ENCODE results near the gene SLC25A11. TPM values are rescaled to one million over a fixed set of nuclear protein-coding genes. Genes with fewer than 3 reads are reported as not detected.

Gene SLC25A11
- total and polyA plus RNA-seq, 2 donors (not counting 3 experiments of a cell fraction or from before 2014, with no cell fraction given), result 58.2 to 95.2 TPM

GRCh38 chr17:4973256-4974114 is 33.6 kb upstream of the SLC25A11 start:
- dilution Hi-C loops (cut with MboI; ENCODE audit: extremely low pct_ligation_motif_present, low sequenced_read_pairs), result no loop called here
- no peaks in the 10 kb centered on the region for H3K27me3 ChIP-seq (ENCODE audit: control insufficient read depth in 2 of 2, insufficient read depth in 2 of 2, low read length in 2 of 2)
- ChIA-PET CTCF (interaction anchor here (1.1 kb wide), 1 partner anchor 89 kb away, joined by 3 read pairs; no protein-coding TSS in a partner anchor), POLR2A (no interaction called here)
- no peak overlapping the region for H3K4me2 ChIP-seq (ENCODE audit: insufficient read depth, low read length)
- DNase-seq (ENCODE audit: low read depth, low spot score), result no peak
- no TSS peak for BruUV-seq (replicated peaks)
- H3K9me1 ChIP-seq (replicated peaks; ENCODE audit: control insufficient read depth, extremely low read depth, insufficient read depth, low read length), result no peaks in the 10 kb centered on the region
- no peak overlapping the region for H3K9ac ChIP-seq (replicated peaks; ENCODE audit: extremely low read depth, insufficient read depth, low read length)
- H3K36me3 ChIP-seq (ENCODE audit: control insufficient read depth in 2 of 2, extremely low read depth in 1 of 2, insufficient read depth in 2 of 2, low read length in 2 of 2), result peaks cover 23 to 53% of the 10 kb centered on the region in 2 experiments
- no peaks in the 10 kb centered on the region for H4K20me1 ChIP-seq (replicated peaks; ENCODE audit: control insufficient read depth, extremely low read depth, insufficient read depth, low read length)
- H2AFZ ChIP-seq (ENCODE audit: low read depth, low read length), result no peak overlapping the region
- no peak overlapping the region for H3K4me3 ChIP-seq (replicated peaks in 1 of 3; ENCODE audit: insufficient read depth in 1 of 3, low read depth in 1 of 3, low read length in 3 of 3)
- H3K9me3 ChIP-seq (replicated peaks; ENCODE audit: control insufficient read depth, insufficient read depth, low read length), result no peaks in the 10 kb centered on the region
- TF ChIP-seq GATA2 (IDR thresholded peaks at IDR 0.05; ENCODE audit: insufficient read depth, insufficient read length, low read depth, low read length), result no peak
- FAIRE-seq, result no peak
- H3K79me2 ChIP-seq (ENCODE audit: control insufficient read depth, insufficient read depth, low read length), result peaks cover 4% of the 10 kb centered on the region
- intact Hi-C loops (cut with micrococcal nuclease), result no loop called here
- peaks cover 10% of the 10 kb centered on the region for H3K4me1 ChIP-seq (ENCODE audit: control insufficient read depth, extremely low read depth, insufficient read depth, low read length)
- no peak overlapping the region for H3K27ac ChIP-seq (ENCODE audit: insufficient read depth, low read depth, low read length)

GRCh38 chr17:4972752-4973151 is 32.9 kb upstream of the SLC25A11 start:
- H4K20me1 ChIP-seq (replicated peaks; ENCODE audit: control insufficient read depth, extremely low read depth, insufficient read depth, low read length), result no peaks in the 10 kb centered on the region
- no peaks in the 10 kb centered on the region for H3K9me3 ChIP-seq (replicated peaks; ENCODE audit: control insufficient read depth, insufficient read depth, low read length)
- H3K9me1 ChIP-seq (replicated peaks; ENCODE audit: control insufficient read depth, extremely low read depth, insufficient read depth, low read length), result no peaks in the 10 kb centered on the region
- DNase-seq (ENCODE audit: low read depth, low spot score) (no peak), FAIRE-seq (no peak)
- POLR2A ChIA-PET, result no interaction called here
- H3K4me2 ChIP-seq (ENCODE audit: insufficient read depth, low read length), result no peak overlapping the region
- H3K4me3 ChIP-seq (replicated peaks in 1 of 3; ENCODE audit: insufficient read depth in 1 of 3, low read depth in 1 of 3, low read length in 3 of 3), result no peak overlapping the region
- H3K4me1 ChIP-seq (ENCODE audit: control insufficient read depth, extremely low read depth, insufficient read depth, low read length), result peaks cover 16% of the 10 kb centered on the region
- H3K27me3 ChIP-seq (ENCODE audit: control insufficient read depth in 2 of 2, insufficient read depth in 2 of 2, low read length in 2 of 2), result no peaks in the 10 kb centered on the region
- intact Hi-C loops (cut with micrococcal nuclease) (no loop called here), dilution Hi-C loops (cut with MboI; ENCODE audit: extremely low pct_ligation_motif_present, low sequenced_read_pairs) (no loop called here)
- H3K9ac ChIP-seq (replicated peaks; ENCODE audit: extremely low read depth, insufficient read depth, low read length), result no peak overlapping the region
- H2AFZ ChIP-seq (ENCODE audit: low read depth, low read length), result no peak overlapping the region
- no peak overlapping the region for H3K27ac ChIP-seq (ENCODE audit: insufficient read depth, low read depth, low read length)
- BruUV-seq (replicated peaks), result no TSS peak
- H3K79me2 ChIP-seq (ENCODE audit: control insufficient read depth, insufficient read depth, low read length), result peaks cover 4% of the 10 kb centered on the region
- CTCF ChIA-PET, result no interaction called here
- peaks cover 17 to 46% of the 10 kb centered on the region in 2 experiments for H3K36me3 ChIP-seq (ENCODE audit: control insufficient read depth in 2 of 2, extremely low read depth in 1 of 2, insufficient read depth in 2 of 2, low read length in 2 of 2)
- TF ChIP-seq MAX (IDR thresholded peaks at IDR 0.05; ENCODE audit: insufficient read depth, insufficient read length) (no peak), POLR2A (IDR thresholded peaks at IDR 0.05; ENCODE audit: low read depth, low read length) (no peak), GATA2 (IDR thresholded peaks at IDR 0.05; ENCODE audit: insufficient read depth, insufficient read length, low read depth, low read length) (no peak)
